ENCODE results near the gene PATL2. TPM values are rescaled to one million over a fixed set of nuclear protein-coding genes. Genes with fewer than 3 reads are reported as not detected.
"Not testable (repeated sequence)": the region's sequence is repeated elsewhere in the genome, so short reads cannot be mapped to it uniquely, and the experiment has no call there.

PATL2 gene
- 0.68 TPM in 1 of 2 replicates, not detected in the other for total RNA-seq (ENCODE audit: low replicate concordance)

DNA sequence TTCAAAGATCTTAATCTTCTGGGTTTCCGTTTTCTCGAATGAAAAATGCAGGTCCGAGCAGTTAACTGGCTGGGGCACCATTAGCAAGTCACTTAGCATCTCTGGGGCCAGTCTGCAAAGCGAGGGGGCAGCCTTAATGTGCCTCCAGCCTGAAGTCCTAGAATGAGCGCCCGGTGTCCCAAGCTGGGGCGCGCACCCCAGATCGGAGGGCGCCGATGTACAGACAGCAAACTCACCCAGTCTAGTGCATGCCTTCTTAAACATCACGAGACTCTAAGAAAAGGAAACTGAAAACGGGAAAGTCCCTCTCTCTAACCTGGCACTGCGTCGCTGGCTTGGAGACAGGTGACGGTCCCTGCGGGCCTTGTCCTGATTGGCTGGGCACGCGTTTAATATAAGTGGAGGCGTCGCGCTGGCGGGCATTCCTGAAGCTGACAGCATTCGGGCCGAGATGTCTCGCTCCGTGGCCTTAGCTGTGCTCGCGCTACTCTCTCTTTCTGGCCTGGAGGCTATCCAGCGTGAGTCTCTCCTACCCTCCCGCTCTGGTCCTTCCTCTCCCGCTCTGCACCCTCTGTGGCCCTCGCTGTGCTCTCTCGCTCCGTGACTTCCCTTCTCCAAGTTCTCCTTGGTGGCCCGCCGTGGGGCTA, at the start of gene PATL2, which contains the start of gene B2M:
Gene PATL2, minus strand, starts transcription at position 228 of the 647 bp plus-strand sequence. CDS start 34,833 bp downstream, outside the sequence.
Gene B2M, plus strand, starts transcription at position 422 of the 647 bp plus-strand sequence. Its CDS starts 30 bp downstream, at position 452.
- no peaks in the 10 kb centered on the region for H3K4me1 ChIP-seq
- Mint-ChIP-seq H3K36me3 (peaks cover 4% of the 10 kb centered on the region), H3K4me1 (peaks cover 19% of the 10 kb centered on the region), H3K4me3 (peak within 1 kb of the TSS; percentile 97), H3K27me3 (ENCODE audit: insufficient read depth, low read depth) (no peaks in the 10 kb centered on the region), H3K9me3 (no peaks in the 10 kb centered on the region), H3K27ac (peak within 1 kb of the TSS; percentile 99)
- no peaks in the 10 kb centered on the region for H3F3A ChIP-seq (ENCODE audit: low read depth)
- peaks cover 21% of the 10 kb centered on the region for H3K27me3 ChIP-seq
- H2AFZ ChIP-seq (replicated peaks): peak within 1 kb of the TSS; percentile 99
- peak within 1 kb of the TSS; percentile 21 for H3K9ac ChIP-seq
- H3K4me3 ChIP-seq: peak within 1 kb of the TSS; percentile 80
- peak; percentile 97 for DNase-seq (ENCODE audit: low spot score)
- H3K27ac ChIP-seq: no peak within 1 kb of the TSS
- no peak for TF ChIP-seq EZH2 (IDR thresholded peaks at IDR 0.05)
- no peak for TF ChIP-seq EZH2phosphoT487 (IDR thresholded peaks at IDR 0.05)
- TF ChIP-seq, protein P1, sequence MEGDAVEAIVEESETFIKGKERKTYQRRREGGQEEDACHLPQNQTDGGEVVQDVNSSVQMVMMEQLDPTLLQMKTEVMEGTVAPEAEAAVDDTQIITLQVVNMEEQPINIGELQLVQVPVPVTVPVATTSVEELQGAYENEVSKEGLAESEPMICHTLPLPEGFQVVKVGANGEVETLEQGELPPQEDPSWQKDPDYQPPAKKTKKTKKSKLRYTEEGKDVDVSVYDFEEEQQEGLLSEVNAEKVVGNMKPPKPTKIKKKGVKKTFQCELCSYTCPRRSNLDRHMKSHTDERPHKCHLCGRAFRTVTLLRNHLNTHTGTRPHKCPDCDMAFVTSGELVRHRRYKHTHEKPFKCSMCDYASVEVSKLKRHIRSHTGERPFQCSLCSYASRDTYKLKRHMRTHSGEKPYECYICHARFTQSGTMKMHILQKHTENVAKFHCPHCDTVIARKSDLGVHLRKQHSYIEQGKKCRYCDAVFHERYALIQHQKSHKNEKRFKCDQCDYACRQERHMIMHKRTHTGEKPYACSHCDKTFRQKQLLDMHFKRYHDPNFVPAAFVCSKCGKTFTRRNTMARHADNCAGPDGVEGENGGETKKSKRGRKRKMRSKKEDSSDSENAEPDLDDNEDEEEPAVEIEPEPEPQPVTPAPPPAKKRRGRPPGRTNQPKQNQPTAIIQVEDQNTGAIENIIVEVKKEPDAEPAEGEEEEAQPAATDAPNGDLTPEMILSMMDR (IDR thresholded peaks at IDR 0.05): no peak
- H3K36me3 ChIP-seq: no peaks in the 10 kb centered on the region
- no peaks in the 10 kb centered on the region for H3K79me2 ChIP-seq (ENCODE audit: low read depth)
- peak within 1 kb of the TSS; percentile 92 for H3K4me2 ChIP-seq
- no peaks in the 10 kb centered on the region for H3K9me3 ChIP-seq (ENCODE audit: low read depth)
- H4K20me1 ChIP-seq (ENCODE audit: low read depth): no peaks in the 10 kb centered on the region

DNA sequence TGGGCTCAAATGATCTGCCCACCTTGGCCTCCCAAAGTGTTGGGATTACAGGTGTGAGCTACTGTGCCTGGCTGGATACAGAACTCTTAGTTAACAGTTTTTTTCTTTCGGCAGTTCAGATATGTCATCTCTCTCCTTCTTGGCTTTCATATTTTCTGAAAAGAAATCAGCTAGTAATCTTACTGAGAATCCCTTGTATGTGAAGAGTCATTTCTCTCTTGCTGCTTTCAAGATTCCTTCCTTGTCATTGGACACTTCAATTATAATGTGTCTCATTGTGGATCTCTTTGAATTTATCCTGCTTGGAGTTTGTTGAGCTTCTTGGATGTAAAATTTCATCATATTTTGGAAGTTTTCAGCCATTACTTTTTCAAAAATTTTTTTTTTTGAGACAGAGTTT, 42.2 kb upstream of the PATL2 start:
- H3K27me3 ChIP-seq: peaks cover 14% of the 10 kb centered on the region
- no peaks in the 10 kb centered on the region for H3F3A ChIP-seq (ENCODE audit: low read depth)
- TF ChIP-seq EZH2 (IDR thresholded peaks at IDR 0.05): no peak
- TF ChIP-seq EZH2phosphoT487 (IDR thresholded peaks at IDR 0.05): no peak
- TF ChIP-seq, protein P1 (IDR thresholded peaks at IDR 0.05): no peak
- H3K79me2 ChIP-seq (ENCODE audit: low read depth): no peaks in the 10 kb centered on the region
- no peak overlapping the region for H3K9ac ChIP-seq
- H3K9me3 ChIP-seq (ENCODE audit: low read depth): peaks cover 5% of the 10 kb centered on the region
- no peak overlapping the region for H3K4me2 ChIP-seq
- Mint-ChIP-seq H3K27me3 (ENCODE audit: insufficient read depth, low read depth) (no peaks in the 10 kb centered on the region), H3K4me1 (no peaks in the 10 kb centered on the region), H3K36me3 (no peaks in the 10 kb centered on the region), H3K4me3 (no peak overlapping the region), H3K27ac (no peak overlapping the region), H3K9me3 (peaks cover 14% of the 10 kb centered on the region)
- no peak overlapping the region for H3K4me3 ChIP-seq
- no peak overlapping the region for H2AFZ ChIP-seq (replicated peaks)
- H3K4me1 ChIP-seq: no peaks in the 10 kb centered on the region
- H3K27ac ChIP-seq: no peak overlapping the region
- H4K20me1 ChIP-seq (ENCODE audit: low read depth): no peaks in the 10 kb centered on the region
- H3K36me3 ChIP-seq: no peaks in the 10 kb centered on the region
- DNase-seq (ENCODE audit: low spot score): no peak

DNA sequence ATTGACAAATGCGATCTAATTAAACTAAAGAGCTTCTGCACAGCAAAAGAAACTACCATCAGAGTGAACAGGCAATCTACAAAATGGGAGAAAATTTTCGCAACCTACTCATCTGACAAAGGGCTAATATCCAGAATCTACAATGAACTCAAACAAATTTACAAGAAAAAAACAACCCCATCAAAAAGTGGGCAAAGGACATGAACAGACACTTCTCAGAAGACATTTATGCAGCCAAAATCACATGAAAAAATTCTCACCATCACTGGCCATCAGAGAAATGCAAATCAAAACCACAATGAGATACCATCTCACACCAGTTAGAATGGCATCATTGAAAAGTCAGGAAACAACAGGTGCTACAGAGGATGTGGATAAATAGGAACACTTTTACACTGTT, 32.3 kb upstream of the PATL2 start:
- not testable (repeated sequence) for H3K79me2 ChIP-seq (ENCODE audit: low read depth); H3K4me3 Mint-ChIP-seq; H3K9me3 Mint-ChIP-seq; H3K9me3 ChIP-seq (ENCODE audit: low read depth); H4K20me1 ChIP-seq (ENCODE audit: low read depth); H3K36me3 Mint-ChIP-seq; H3K27me3 ChIP-seq; H3K36me3 ChIP-seq; H3K4me1 ChIP-seq; H3K4me2 ChIP-seq; H3K9ac ChIP-seq; DNase-seq (ENCODE audit: low spot score); H3K27me3 Mint-ChIP-seq (ENCODE audit: insufficient read depth, low read depth); H3K27ac ChIP-seq; H3K4me3 ChIP-seq; H3K27ac Mint-ChIP-seq; H3K4me1 Mint-ChIP-seq; H3F3A ChIP-seq (ENCODE audit: low read depth); H2AFZ ChIP-seq (replicated peaks)

DNA sequence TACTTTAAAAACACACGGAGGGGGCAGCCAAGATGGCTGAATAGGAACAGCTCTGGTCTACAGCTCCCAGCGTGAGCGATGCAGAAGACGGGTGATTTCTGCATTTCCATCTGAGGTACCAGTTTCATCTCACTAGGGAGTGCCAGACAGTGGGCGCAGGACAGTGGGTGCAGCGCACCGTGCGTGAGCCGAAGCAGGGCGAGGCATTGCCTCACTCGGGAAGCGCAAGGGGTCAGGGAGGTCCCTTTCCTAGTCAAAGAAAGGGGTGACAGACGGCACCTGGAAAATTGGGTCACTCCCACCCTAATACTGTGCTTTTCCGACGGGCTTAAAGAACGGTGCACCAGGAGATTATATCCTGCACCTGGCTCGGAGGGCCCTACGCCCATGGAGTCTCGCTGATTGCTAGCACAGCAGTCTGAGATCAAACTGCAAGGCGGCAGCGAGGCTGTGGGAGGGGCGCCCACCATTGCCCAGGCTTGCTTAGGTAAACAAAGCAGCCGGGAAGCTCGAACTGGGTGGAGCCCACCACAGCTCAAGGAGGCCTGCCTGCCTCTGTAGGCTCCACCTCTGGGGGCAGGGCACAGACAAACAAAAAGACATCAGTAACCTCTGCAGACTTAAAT, 28.2 kb upstream of the PATL2 start:
- not testable (repeated sequence) for DNase-seq (ENCODE audit: low spot score); H3F3A ChIP-seq (ENCODE audit: low read depth); H3K9ac ChIP-seq; H3K4me3 ChIP-seq; H3K9me3 Mint-ChIP-seq; H3K27me3 Mint-ChIP-seq (ENCODE audit: insufficient read depth, low read depth); H3K27ac ChIP-seq; H3K36me3 Mint-ChIP-seq; H3K9me3 ChIP-seq (ENCODE audit: low read depth); H3K27ac Mint-ChIP-seq; H3K79me2 ChIP-seq (ENCODE audit: low read depth); H2AFZ ChIP-seq (replicated peaks); H3K27me3 ChIP-seq; H3K4me2 ChIP-seq; H3K4me1 ChIP-seq; H3K36me3 ChIP-seq; H3K4me3 Mint-ChIP-seq; H4K20me1 ChIP-seq (ENCODE audit: low read depth)
- peaks cover 10% of the 10 kb centered on the region for H3K4me1 Mint-ChIP-seq
